GM12892 (cell line): ENCODE data around the gene OR6C2.

ENCODE experiments used
- POLR2A ChIP-seq: IDR thresholded peaks from 2 replicates; pipeline ENCODE4 v1.6.1; 2011; ENCODE audit warnings: low read depth, low read length, control low read depth
- POLR2AphosphoS5 ChIP-seq: IDR thresholded peaks from 2 replicates; pipeline ENCODE4 v1.6.1; 2011; ENCODE audit warnings: low read depth, low read length, control low read depth

GRCh38 chr12:55472264-55472663 lies 28.4 kb downstream of the OR6C2 start:
- no peak for TF ChIP-seq POLR2A
- no peak for TF ChIP-seq POLR2AphosphoS5
